ENCODE measurements around the gene SLC38A10.

SLC38A10 gene

DNA sequence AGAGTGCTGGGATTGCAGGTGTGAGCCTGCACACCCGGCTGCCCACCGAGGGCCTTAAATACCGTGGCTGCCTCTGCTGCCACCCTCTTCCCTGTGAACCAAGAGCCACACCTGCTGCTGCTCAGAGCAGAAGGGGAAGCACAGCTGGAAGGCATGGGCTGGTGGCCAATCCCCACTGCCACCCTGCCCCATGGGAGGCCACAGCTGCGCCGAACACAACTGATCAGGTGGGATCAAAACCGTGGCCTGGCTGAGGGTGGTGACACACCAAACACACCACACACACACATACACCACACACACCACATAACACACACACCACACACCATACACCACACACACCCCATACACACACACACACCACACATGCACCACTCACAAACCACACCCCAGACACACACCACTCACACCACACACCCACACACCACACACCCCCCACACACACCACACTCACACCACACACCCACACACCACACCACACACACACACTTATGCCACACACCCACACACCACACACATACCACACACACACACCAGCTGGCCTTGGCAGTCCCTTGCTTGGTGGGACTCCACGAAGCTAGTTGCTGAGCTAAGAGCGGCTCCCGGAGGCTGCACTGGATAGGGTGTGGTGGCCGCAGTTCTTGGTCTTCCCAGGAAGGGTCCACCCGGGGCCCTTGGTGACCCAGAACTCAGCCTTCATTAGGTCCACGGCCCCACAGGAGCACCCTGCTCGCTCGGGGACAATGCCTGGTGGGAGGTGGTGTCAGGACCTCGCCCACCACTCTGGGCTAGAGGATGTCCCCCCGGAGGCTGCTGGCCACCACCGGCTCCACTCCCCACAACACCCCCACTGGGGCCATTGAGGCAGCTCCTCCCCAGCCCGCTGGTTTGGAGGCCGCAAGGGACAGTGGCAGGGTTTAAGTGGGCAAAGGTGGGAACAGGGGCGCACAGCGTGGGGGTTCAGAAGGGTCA, 87.2 kb downstream of the SLC38A10 start:
- no peak for DNase-seq (ENCODE audit: low read depth, low spot score)

- DNase-seq (ENCODE audit: low read depth, low spot score): no peak
Measured at GRCh38 chr17:81206657-81207056, 88.5 kb downstream of the SLC38A10 start.

GRCh38 chr17:81206166-81206565, 88.9 kb downstream of the SLC38A10 start:
- no peak for DNase-seq (ENCODE audit: low read depth, low spot score)

DNA sequence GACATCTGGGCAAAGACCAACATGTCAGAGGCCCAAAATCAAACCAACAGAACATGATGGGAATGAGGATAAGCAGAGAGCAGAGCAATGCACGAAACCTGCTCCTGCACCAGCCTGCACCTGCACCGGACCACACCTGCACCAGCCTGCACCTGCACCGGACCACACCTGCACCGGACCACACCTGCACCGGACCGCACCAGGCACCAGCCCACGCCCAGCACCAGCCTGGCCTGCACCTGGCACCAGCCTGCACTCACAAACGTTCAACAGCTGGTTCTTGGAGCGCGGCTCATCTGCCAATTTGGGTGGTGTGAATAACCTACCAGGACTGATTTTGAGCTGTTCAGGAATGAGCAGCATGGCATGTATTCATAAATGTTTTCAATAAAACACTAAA, 90.5 kb downstream of the SLC38A10 start:
- no peak for DNase-seq (ENCODE audit: low read depth, low spot score)

- DNase-seq (ENCODE audit: low read depth, low spot score): no peak
Measured at GRCh38 chr17:81203136-81203535, 92.0 kb downstream of the SLC38A10 start.

GRCh38 chr17:81202318-81202717, 92.8 kb downstream of the SLC38A10 start:
- no peak for DNase-seq (ENCODE audit: low read depth, low spot score)

DNA sequence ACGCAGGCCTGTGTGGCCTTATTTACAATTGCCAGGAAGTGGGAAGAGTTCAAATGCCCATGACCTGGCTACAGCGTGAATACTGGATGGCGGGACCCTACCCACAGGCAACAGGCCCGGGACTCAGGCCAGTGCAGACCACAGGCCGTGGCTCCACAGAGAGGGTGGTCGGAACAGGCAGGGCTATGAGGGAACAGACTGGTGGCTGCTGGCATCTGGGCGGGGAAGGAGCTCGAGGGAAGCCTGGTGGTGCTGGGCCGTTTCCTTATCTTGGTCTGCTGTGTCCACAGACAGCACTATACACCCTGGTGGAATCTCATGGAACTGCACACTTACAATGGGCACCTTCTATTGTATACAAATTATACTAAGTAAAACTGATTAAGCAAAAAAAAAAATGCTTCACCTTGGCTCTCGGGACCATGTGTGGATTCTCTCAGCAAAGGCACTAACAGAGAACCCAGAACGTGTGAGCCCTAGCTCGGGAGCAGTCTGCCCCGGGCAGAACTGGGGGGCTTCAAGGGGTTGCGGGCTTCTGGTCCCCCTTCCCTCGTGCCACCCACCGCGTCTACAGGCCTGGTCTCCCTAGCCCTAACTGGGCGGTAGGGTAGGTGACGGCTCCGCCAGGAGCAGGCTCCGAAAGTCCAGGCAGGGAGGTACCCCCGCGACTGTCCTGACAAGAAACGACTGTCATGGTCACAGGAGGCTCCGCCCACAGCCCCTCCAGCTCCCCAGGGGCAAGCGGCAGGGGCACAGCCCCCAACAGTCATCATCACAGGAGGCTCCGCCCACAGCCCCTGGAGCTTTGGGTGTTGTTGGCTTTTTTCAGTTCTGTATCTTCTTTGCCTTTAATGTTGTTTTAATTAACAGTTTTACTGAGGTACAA, 94.2 kb downstream of the SLC38A10 start:
- no peak for DNase-seq (ENCODE audit: low read depth, low spot score)

GRCh38 chr17:81200201-81200600, 94.9 kb downstream of the SLC38A10 start:
- DNase-seq (ENCODE audit: low read depth, low spot score): no peak

GRCh38 chr17:81199482-81199830, 95.7 kb downstream of the SLC38A10 start:
- no peak for DNase-seq (ENCODE audit: low read depth, low spot score)

GRCh38 chr17:81198826-81199481, 96.2 kb downstream of the SLC38A10 start:
- DNase-seq (ENCODE audit: low read depth, low spot score): no peak

GRCh38 chr17:81197831-81198490, 97.1 kb downstream of the SLC38A10 start:
- DNase-seq (ENCODE audit: low read depth, low spot score): no peak

DNA sequence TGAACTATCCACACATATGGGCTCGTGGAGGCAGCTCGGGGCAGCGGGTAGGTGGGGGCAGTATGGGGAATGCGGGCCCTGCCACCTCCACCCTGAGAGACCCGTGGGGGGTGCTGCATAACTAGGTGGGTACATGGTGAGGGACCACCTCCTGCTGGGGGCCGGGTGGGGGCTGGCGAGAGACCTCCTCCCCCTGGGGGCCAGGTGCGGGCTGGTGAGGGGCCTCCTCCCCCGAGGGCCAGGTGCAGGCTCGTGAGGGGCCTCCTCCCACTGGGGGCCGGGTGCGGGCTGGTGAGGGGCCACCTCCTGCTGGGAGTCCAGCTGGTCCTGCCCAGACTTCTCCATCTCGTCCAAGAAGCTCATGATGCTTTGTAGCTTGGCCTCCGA, 97.7 kb downstream of the SLC38A10 start:
- no peak for DNase-seq (ENCODE audit: low read depth, low spot score)

DNA sequence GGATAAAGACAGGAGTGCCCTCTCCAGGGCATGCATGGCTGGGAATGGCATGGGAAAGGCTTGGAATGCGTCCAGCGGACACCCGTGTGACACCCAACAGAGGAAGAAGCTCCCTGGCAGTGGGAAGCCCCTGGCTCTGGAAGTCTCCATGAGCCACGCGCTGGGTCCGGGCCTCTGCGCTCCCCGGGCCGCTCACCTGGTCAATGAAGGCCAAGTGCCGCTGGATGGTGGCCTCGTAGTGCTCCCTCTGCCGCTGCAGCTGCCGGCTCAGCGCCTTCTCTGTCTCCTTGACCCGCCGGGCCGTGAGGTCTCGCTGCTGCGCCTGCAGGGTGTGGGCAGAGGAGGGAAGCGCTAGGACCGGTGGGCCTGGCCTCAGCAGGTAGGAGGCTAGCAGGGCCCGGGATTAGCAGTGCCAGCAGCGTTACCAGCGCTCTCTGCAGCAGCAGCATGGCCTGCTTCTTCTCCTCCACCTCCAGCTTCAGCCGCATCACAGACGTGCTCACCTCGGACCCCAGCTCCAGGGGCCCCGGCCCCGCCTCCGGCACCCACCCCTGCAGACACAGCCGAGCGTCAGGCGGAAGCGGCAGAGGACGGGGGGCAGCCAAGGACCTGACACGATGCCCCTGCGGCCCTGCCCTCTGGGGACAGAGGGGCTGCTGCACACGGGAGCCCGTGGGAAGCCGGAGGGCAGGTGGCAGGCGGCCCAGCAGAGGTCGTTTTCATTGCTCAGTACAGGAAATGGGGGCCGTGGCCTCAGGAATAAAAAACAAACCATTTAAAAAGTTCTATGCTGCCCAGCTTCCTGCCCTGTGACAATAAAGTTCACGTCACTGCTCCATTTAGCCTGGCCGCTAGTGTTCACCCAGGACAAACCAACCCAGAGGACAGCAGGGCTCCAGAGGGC, 98.3 kb downstream of the SLC38A10 start:
- no peak for DNase-seq (ENCODE audit: low read depth, low spot score)

DNA sequence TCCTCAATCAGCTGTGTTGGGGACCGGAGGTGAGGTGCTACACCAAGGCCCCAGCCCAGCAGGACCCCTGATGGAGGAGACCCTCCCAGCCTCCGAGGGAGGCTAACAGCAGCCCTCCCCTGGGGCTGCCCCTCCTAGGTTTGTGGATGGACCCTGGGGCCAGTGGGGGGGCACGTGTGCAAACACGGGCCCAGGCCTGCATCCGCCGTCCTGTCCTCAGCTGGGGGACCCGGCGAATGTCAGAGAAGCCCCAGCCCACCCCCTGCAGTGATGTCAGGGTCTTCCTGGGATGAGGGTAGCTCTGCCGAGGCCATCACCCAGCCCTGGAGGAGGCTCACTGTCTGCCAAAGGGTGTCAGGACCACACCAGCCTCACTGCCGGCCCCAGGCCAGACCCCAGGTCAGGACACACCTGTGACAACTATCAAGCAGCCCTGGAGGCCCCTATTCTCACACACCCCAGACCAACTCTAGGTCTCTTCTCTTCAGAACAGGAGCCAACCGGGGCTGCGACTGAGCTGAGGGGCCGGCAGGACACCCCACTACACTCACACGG, 99.1 kb downstream of the SLC38A10 start:
- no peak for DNase-seq (ENCODE audit: low read depth, low spot score)

Measured in brain pericyte (primary cell).